HepG2 (cell line): ENCODE results near the gene RPS10. TPM values are rescaled to one million over a fixed set of nuclear protein-coding genes. Genes with fewer than 3 reads are reported as not detected.

ENCODE experiments used
- BCL6 ChIP-seq: IDR thresholded peaks from 2 replicates; pipeline ENCODE4 v1.6.1; 2016; ENCODE audit warnings: missing genetic modification reagents, missing compliant biosample characterization
- CSRNP2 ChIP-seq: sonication (generic); formaldehyde crosslinking; conservative IDR thresholded peaks from 2 replicates; pipeline ENCODE4 v1.8.0; 2022; ENCODE audit warnings: low read depth, missing genetic modification reagents
- HMGXB4 ChIP-seq, 2 experiments: sonication (generic) in 1 of 2; formaldehyde crosslinking in 1 of 2; IDR thresholded peaks; 2 replicates each; pipeline versions ENCODE4 v1.4.0 to v1.6.1; 2018 to 2020; ENCODE audit warnings: missing genetic modification reagents in 2 of 2, borderline replicate concordance in 1 of 2, low read depth in 1 of 2, mild to moderate bottlenecking in 1 of 2, missing biosample characterization in 1 of 2
- IRF1 ChIP-seq: sonication (generic); formaldehyde crosslinking; IDR thresholded peaks from 2 replicates; pipeline ENCODE4 v1.4.0; 2020; ENCODE audit warnings: low read depth, mild to moderate bottlenecking, missing genetic modification reagents
- KLF16 ChIP-seq, 2 experiments: sonication (generic) in 1 of 2; formaldehyde crosslinking in 1 of 2; IDR thresholded peaks; 2 replicates each; pipeline versions ENCODE4 v1.6.1 to v1.8.0; 2016 to 2023; ENCODE audit warnings: missing genetic modification reagents in 2 of 2, missing compliant biosample characterization in 1 of 2
- MAFG ChIP-seq: sonication (generic); formaldehyde crosslinking; IDR thresholded peaks from 2 replicates; pipeline ENCODE4 v1.5.1; 2020; ENCODE audit warnings: mild to moderate bottlenecking, missing genetic modification reagents
- PAF1 ChIP-seq: IDR thresholded peaks from 2 replicates; pipeline ENCODE4 v1.6.1; 2016; ENCODE audit warnings: missing genetic modification reagents, missing compliant biosample characterization
- PBX3 ChIP-seq: sonication (generic); formaldehyde crosslinking; IDR thresholded peaks from 2 replicates; pipeline ENCODE4 v1.8.1; 2023; ENCODE audit warnings: missing genetic modification reagents, inconsistent platforms, borderline replicate concordance
- PPARG ChIP-seq: conservative IDR thresholded peaks from 2 replicates; pipeline ENCODE4 v1.6.1; 2016; ENCODE audit warnings: missing biosample characterization, missing genetic modification reagents
- PRPF4 ChIP-seq: fragments of 200-400 bp; formaldehyde crosslinking; IDR thresholded peaks from 2 replicates; pipeline ENCODE4 v1.6.1; 2016; ENCODE audit warnings: low read length, low read depth; ENCODE audit not compliant: poor library complexity, severe bottlenecking
- RELA ChIP-seq: sonication (generic); formaldehyde crosslinking; IDR thresholded peaks from 2 replicates; pipeline ENCODE4 v1.4.0; 2020; ENCODE audit warnings: missing genetic modification reagents
- SIN3A ChIP-seq: IDR thresholded peaks from 2 replicates; pipeline ENCODE4 v1.6.1; 2011; ENCODE audit warnings: low read depth, mild to moderate bottlenecking, control low read depth, low read length, borderline replicate concordance
- YY1 ChIP-seq: IDR thresholded peaks from 2 replicates; pipeline ENCODE4 v1.6.1; 2011; ENCODE audit warnings: low read length, low read depth, moderate library complexity, mild to moderate bottlenecking; ENCODE audit not compliant: insufficient read depth, insufficient replicate concordance
- ZBTB7A ChIP-seq: sonication (generic); formaldehyde crosslinking; IDR thresholded peaks from 2 replicates; pipeline ENCODE4 v1.8.0; 2022; ENCODE audit warnings: mild to moderate bottlenecking, missing genetic modification reagents
- ZFP41 ChIP-seq: sonication (generic); formaldehyde crosslinking; IDR thresholded peaks from 2 replicates; pipeline ENCODE4 v1.4.0; 2020; ENCODE audit warnings: mild to moderate bottlenecking, missing genetic modification reagents, borderline replicate concordance
- ZNF232 ChIP-seq: sonication (generic); formaldehyde crosslinking; IDR thresholded peaks from 2 replicates; pipeline ENCODE4 v1.4.0; 2020; ENCODE audit warnings: missing genetic modification reagents, borderline replicate concordance
- ZNF510 ChIP-seq: sonication (generic); formaldehyde crosslinking; IDR thresholded peaks from 2 replicates; pipeline ENCODE4 v1.4.0; 2020; ENCODE audit warnings: low read depth, mild to moderate bottlenecking, missing genetic modification reagents
- ZNF567 ChIP-seq: sonication (generic); formaldehyde crosslinking; IDR thresholded peaks from 2 replicates; pipeline ENCODE4 v1.8.1; 2023; ENCODE audit warnings: mild to moderate bottlenecking, missing genetic modification reagents, borderline replicate concordance
- ZNF629 ChIP-seq: sonication (generic); formaldehyde crosslinking; conservative IDR thresholded peaks from 2 replicates; pipeline ENCODE4 v1.5.0; 2020; ENCODE audit warnings: missing genetic modification reagents
- polyA plus RNA-seq, 8 experiments: library from polyadenylated mRNA; depleted of rRNA in 3 of 8; stranded (reverse) in 7 of 8; unstranded in 1 of 8; fragments of >200 nt; fragmentation: Illumina TruSeq in 4 of 8; extraction: Trizol in 4 of 8; gene quantifications; 2 replicates each; pipeline versions ENCODE4 v1.2.1 to v1.2.3, GENCODE V29; 2011 to 2016; ENCODE audit warnings: low read depth in 4 of 8, missing spikeins in 1 of 8, mixed read lengths in 1 of 8; ENCODE audit not compliant: insufficient read depth in 1 of 8
- total RNA-seq, 5 experiments: library from RNA; depleted of rRNA; stranded (reverse); fragments of >200 nt; fragmentation: Illumina TruSeq; extraction: Trizol; gene quantifications; 2 replicates each; pipeline ENCODE4 v1.2.3, GENCODE V29; 2016; ENCODE audit warnings: low read depth in 1 of 5

The RPS10 gene
- total and polyA plus RNA-seq, 2 of the 13 experiments (the other 11 are each of a cell fraction or from before 2014, with no cell fraction given) = 2,909 to 4,648 TPM

- 0 out of 2 replicates have a peak, but pooled peaks have one; percentile 50 for TF ChIP-seq ZBTB7A (CRISPR knock-in tag)
- TF ChIP-seq RELA (CRISPR knock-in tag) = peak; percentile 54; the same call in 1 of the 2 replicates
- TF ChIP-seq PPARG (CRISPR knock-in tag) = peak; percentile 70; the same call in 1 of the 2 replicates
- TF ChIP-seq SIN3A = peak; percentile 67; the same call in 1 of the 2 replicates
- no peak for TF ChIP-seq ZFP41
- TF ChIP-seq HMGXB4 (CRISPR knock-in tag; IDR thresholded peaks at IDR 0.05; ENCODE audit: borderline replicate concordance in 1 of 2, low read depth in 1 of 2) = peak in 1 of 2 experiments; percentile 97
- peak; percentile 54; the same call in 1 of the 2 replicates for TF ChIP-seq IRF1 (CRISPR knock-in tag)
- no peak; the same call in 1 of the 2 replicates for TF ChIP-seq ZNF567
- TF ChIP-seq ZNF629 = no peak
- no peak for TF ChIP-seq ZNF232 (CRISPR knock-in tag)
- peak in 1 of 2 experiments; percentile 92; a peak in 2 of 4 replicates for TF ChIP-seq KLF16 (CRISPR knock-in tag; IDR thresholded peaks at IDR 0.05)
- peak; percentile 77 for TF ChIP-seq BCL6 (CRISPR knock-in tag)
- TF ChIP-seq PRPF4 = no peak
- no peak for TF ChIP-seq ZNF510 (CRISPR knock-in tag)
- no peak for TF ChIP-seq PAF1
- TF ChIP-seq MAFG = no peak
- no peak for TF ChIP-seq CSRNP2 (CRISPR knock-in tag)
- no peak for TF ChIP-seq PBX3
- peak; percentile 98 for TF ChIP-seq YY1
These were observed 33.2 kb downstream of the RPS10 start, which contains the start of gene NUDT3 (continued) for GRCh38 chr6:34392497-34393190.
